ENCODE measurements around the gene SEZ6L.

SEZ6L gene

GRCh38 chr22:26241361-26241760 is 72.1 kb downstream of the SEZ6L start:
- DNase-seq (ENCODE audit: low read depth in 2 of 2), result no peak

- no peak for DNase-seq (ENCODE audit: low read depth in 2 of 2)
Measured at GRCh38 chr22:26245001-26245400, 75.7 kb downstream of the SEZ6L start.

GRCh38 chr22:26246552-26246951 is 77.3 kb downstream of the SEZ6L start:
- no peak for DNase-seq (ENCODE audit: low read depth in 2 of 2)

- no peak for DNase-seq (ENCODE audit: low read depth in 2 of 2)
Measured at GRCh38 chr22:26251869-26252268, 82.6 kb downstream of the SEZ6L start.

GRCh38 chr22:26259510-26259909 is 90.2 kb downstream of the SEZ6L start:
- no peak for DNase-seq (ENCODE audit: low read depth in 2 of 2)

GRCh38 chr22:26264162-26264561 is 94.9 kb downstream of the SEZ6L start:
- no peak for DNase-seq (ENCODE audit: low read depth in 2 of 2)

GRCh38 chr22:26265281-26265680 is 96.0 kb downstream of the SEZ6L start:
- no peak for DNase-seq (ENCODE audit: low read depth in 2 of 2)

GRCh38 chr22:26265909-26266308 is 96.6 kb downstream of the SEZ6L start:
- no peak for DNase-seq (ENCODE audit: low read depth in 2 of 2)

GRCh38 chr22:26267856-26268255 is 98.6 kb downstream of the SEZ6L start:
- DNase-seq (ENCODE audit: low read depth in 2 of 2), result no peak

GRCh38 chr22:26269572-26269971 is 100.3 kb downstream of the SEZ6L start:
- DNase-seq (ENCODE audit: low read depth in 2 of 2), result no peak

GRCh38 chr22:26271427-26271826 is 102.2 kb downstream of the SEZ6L start:
- no peak for DNase-seq (ENCODE audit: low read depth in 2 of 2)

- DNase-seq (ENCODE audit: low read depth in 2 of 2), result no peak
Measured at GRCh38 chr22:26273011-26273675, 103.9 kb downstream of the SEZ6L start.

- DNase-seq (ENCODE audit: low read depth in 2 of 2), result no peak
Measured at GRCh38 chr22:26276529-26277160, 107.4 kb downstream of the SEZ6L start.

- no peak for DNase-seq (ENCODE audit: low read depth in 2 of 2)
Measured at GRCh38 chr22:26281941-26282340, 112.7 kb downstream of the SEZ6L start.

- DNase-seq (ENCODE audit: low read depth in 2 of 2), result no peak
Measured at GRCh38 chr22:26283330-26283729, 114.1 kb downstream of the SEZ6L start.

GRCh38 chr22:26285632-26286031 is 116.4 kb downstream of the SEZ6L start:
- DNase-seq (ENCODE audit: low read depth in 2 of 2), result no peak

- DNase-seq (ENCODE audit: low read depth in 2 of 2), result no peak
Measured at GRCh38 chr22:26286091-26286820, 117.0 kb downstream of the SEZ6L start.

GRCh38 chr22:26287382-26288225 is 118.3 kb downstream of the SEZ6L start:
- DNase-seq (ENCODE audit: low read depth in 2 of 2), result no peak

GRCh38 chr22:26289611-26290101 is 120.4 kb downstream of the SEZ6L start:
- no peak for DNase-seq (ENCODE audit: low read depth in 2 of 2)

GRCh38 chr22:26291940-26292666 is 122.8 kb downstream of the SEZ6L start:
- no peak for DNase-seq (ENCODE audit: low read depth in 2 of 2)

- no peak for DNase-seq (ENCODE audit: low read depth in 2 of 2)
Measured at GRCh38 chr22:26292667-26292995, 123.4 kb downstream of the SEZ6L start.
